Activated naive CD8-positive, alpha-beta T cell treated with anti-CD3 and anti-CD28 coated beads for 36 hours (primary cell): ENCODE data around the gene RGPD6. TPM values are rescaled to one million over a fixed set of nuclear protein-coding genes. Genes with fewer than 3 reads are reported as not detected.
"Not testable (repeated sequence)": the region's sequence is repeated elsewhere in the genome, so short reads cannot be mapped to it uniquely, and the experiment has no call there.

Source experiments
- DNase-seq: peaks from one replicate; pipeline ENCODE4 v3.0.0; 2021
- H3K27ac Mint-ChIP-seq: one replicate; pipeline ENCODE4 v1.8.0; 2022; ENCODE audit warnings: mild to moderate bottlenecking, moderate library complexity, mixed read lengths
- H3K27me3 Mint-ChIP-seq: one replicate; pipeline ENCODE4 v1.8.0; 2022; ENCODE audit warnings: mild to moderate bottlenecking, mixed read lengths
- H3K36me3 Mint-ChIP-seq: one replicate; pipeline ENCODE4 v1.8.0; 2021; ENCODE audit warnings: mild to moderate bottlenecking, mixed read lengths
- H3K4me1 Mint-ChIP-seq: one replicate; pipeline ENCODE4 v1.8.0; 2021; ENCODE audit warnings: mixed read lengths
- H3K4me3 Mint-ChIP-seq: one replicate; pipeline ENCODE4 v1.8.0; 2022; ENCODE audit warnings: mild to moderate bottlenecking, moderate library complexity, mixed read lengths
- H3K9me3 Mint-ChIP-seq: one replicate; pipeline ENCODE4 v1.8.0; 2022; ENCODE audit warnings: mixed read lengths
- total RNA-seq, 2 experiments: library from RNA; stranded (reverse); gene quantifications; one replicate each; pipeline ENCODE4 v1.2.3, GENCODE V29; 2021

Gene RGPD6
- total RNA-seq, 2 experiments from 2014 or later, result 14.9 to 16.6 TPM

GRCh38 chr2:110499755-110500377 is 77.2 kb downstream of the RGPD6 start:
- H3K27ac Mint-ChIP-seq, H3K4me1 Mint-ChIP-seq, H3K27me3 Mint-ChIP-seq, H3K4me3 Mint-ChIP-seq, H3K36me3 Mint-ChIP-seq, H3K9me3 Mint-ChIP-seq, DNase-seq: not testable (repeated sequence)

DNA sequence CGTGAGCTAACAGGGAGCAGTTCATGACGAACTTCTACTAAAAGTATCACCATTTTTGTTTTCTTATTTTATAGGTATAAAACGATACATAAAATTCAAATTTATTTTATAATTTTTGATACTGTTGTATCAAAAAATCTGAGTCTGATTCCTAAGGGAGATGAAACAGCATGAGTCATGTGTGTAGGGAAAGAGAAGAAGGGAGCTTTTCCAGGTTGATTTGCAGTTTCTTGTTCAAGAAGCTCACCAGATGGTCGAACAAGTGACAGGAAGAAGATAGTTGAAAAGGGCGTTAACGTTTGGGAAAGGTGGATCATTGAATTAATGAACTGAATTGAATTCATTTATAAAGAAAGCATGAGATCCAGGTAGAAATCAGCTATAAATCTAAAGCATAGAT is 81.0 kb downstream of the RGPD6 start:
- not testable (repeated sequence) for H3K4me3 Mint-ChIP-seq, H3K36me3 Mint-ChIP-seq, DNase-seq, H3K27me3 Mint-ChIP-seq, H3K27ac Mint-ChIP-seq, H3K4me1 Mint-ChIP-seq, H3K9me3 Mint-ChIP-seq

GRCh38 chr2:110494488-110494887 is 82.5 kb downstream of the RGPD6 start:
- not testable (repeated sequence) for DNase-seq, H3K27ac Mint-ChIP-seq, H3K36me3 Mint-ChIP-seq, H3K27me3 Mint-ChIP-seq, H3K4me1 Mint-ChIP-seq, H3K4me3 Mint-ChIP-seq, H3K9me3 Mint-ChIP-seq

DNA sequence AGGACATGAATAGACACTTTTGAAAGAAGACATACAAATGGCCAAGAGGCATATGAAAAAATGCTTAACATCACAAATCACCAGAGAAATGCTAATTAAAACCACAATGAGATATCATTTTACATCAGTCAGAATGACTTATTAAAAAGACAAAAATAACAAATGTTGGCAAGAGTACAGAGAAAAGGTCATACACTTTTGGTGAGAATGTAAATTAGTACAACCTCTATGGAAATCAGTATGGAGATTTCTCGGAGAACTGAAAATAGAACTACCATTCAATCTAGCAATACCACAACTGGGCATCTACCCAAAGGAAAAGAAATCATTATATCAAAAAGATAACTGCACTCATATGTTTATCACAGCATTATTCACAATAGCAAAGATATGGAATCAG is 88.0 kb downstream of the RGPD6 start:
- not testable (repeated sequence) for H3K27me3 Mint-ChIP-seq, H3K27ac Mint-ChIP-seq, H3K9me3 Mint-ChIP-seq, H3K36me3 Mint-ChIP-seq, H3K4me3 Mint-ChIP-seq, H3K4me1 Mint-ChIP-seq, DNase-seq

GRCh38 chr2:110482697-110483096 is 94.3 kb downstream of the RGPD6 start:
- not testable (repeated sequence) for H3K4me3 Mint-ChIP-seq, H3K9me3 Mint-ChIP-seq, H3K4me1 Mint-ChIP-seq, H3K27me3 Mint-ChIP-seq, H3K27ac Mint-ChIP-seq, DNase-seq, H3K36me3 Mint-ChIP-seq

- H3K27me3 Mint-ChIP-seq, H3K4me1 Mint-ChIP-seq, H3K27ac Mint-ChIP-seq, H3K9me3 Mint-ChIP-seq, H3K4me3 Mint-ChIP-seq, H3K36me3 Mint-ChIP-seq, DNase-seq: not testable (repeated sequence)
Observed at GRCh38 chr2:110481200-110481599, 95.8 kb downstream of the RGPD6 start.

DNA sequence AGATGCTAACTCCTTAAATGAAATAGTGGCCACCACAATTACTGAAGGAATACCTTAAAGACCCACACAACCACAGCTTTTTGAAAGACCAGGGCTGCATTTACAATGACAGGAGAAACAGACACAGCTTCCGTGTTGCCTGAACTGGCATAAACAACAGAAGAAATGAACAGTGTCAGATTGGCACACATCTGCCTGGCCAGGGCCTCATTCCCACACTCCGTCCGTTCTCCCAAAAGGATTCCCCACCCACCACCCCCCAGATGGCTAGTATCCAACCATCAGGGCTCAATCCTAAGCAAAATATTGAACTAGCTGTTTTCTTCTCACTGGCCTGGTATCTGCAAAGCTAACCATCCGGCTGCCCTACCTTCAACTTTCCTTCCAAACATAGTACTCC is 96.9 kb downstream of the RGPD6 start:
- not testable (repeated sequence) for DNase-seq, H3K9me3 Mint-ChIP-seq, H3K36me3 Mint-ChIP-seq

DNA sequence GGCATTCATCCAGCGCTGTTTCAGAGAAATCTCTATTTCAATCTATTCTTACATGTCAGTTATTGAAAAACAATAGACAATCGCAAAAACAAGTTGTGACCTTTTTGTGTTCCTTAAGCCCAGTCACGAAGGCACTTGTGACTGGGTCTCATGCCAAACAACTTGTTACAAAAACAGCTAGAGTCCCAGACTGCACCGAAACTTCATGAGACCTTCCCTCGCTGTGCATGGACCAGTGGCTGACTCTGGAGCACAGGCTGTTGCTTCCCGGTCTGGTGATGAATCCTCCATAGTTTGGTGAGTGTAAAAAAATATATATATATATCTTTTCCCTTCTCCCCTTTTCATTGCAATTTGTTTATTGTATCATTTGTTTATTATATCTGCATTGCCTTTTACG is 99.7 kb downstream of the RGPD6 start:
- not testable (repeated sequence) for H3K4me3 Mint-ChIP-seq, DNase-seq, H3K4me1 Mint-ChIP-seq, H3K9me3 Mint-ChIP-seq, H3K36me3 Mint-ChIP-seq, H3K27me3 Mint-ChIP-seq, H3K27ac Mint-ChIP-seq

More for the DNA sequence above, 96.9 kb downstream of the RGPD6 start:
- not testable (repeated sequence) for H3K4me3 Mint-ChIP-seq, H3K27me3 Mint-ChIP-seq, H3K4me1 Mint-ChIP-seq, H3K27ac Mint-ChIP-seq

- not testable (repeated sequence) for H3K4me1 Mint-ChIP-seq, H3K9me3 Mint-ChIP-seq, H3K27ac Mint-ChIP-seq, DNase-seq, H3K27me3 Mint-ChIP-seq, H3K36me3 Mint-ChIP-seq, H3K4me3 Mint-ChIP-seq
Observed at GRCh38 chr2:110476952-110477351, 100.1 kb downstream of the RGPD6 start.

DNA sequence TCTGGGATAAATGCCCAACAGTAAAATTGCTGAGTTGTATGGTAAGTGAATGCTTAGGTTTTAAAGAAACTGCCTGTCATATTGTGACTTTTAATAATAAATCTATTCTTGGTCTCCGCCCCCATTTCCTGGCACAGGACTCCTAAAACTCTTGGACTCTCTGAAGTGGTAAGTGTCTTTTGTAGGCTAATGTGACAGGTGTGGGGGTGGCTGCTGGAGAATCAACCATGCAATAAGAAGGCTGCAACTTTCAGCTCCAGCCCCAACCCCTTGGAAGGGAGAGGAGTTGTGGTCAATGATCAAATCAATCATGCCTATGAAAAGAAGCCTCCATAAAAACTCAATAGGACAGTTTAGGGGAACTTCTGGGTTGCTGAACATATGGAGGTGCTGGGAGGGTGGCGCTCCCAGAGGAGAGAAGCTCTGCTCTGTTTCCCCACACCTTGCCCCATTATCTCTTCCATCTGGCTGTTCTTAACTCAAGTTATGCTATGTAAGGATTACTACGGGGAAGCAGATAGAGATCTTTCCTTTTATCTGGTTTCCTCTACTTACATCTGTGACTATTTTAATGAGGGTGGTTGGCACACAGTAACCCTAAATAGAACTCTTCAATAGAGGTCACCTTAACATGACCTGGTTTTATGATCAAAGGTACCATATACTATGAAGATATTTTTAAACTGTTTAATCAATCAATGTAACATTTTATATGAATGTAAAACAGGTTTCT is 101.2 kb downstream of the RGPD6 start:
- H3K27me3 Mint-ChIP-seq, H3K4me3 Mint-ChIP-seq, H3K36me3 Mint-ChIP-seq, H3K4me1 Mint-ChIP-seq, H3K27ac Mint-ChIP-seq, DNase-seq, H3K9me3 Mint-ChIP-seq: not testable (repeated sequence)

- H3K4me3 Mint-ChIP-seq, H3K36me3 Mint-ChIP-seq, H3K27ac Mint-ChIP-seq: not testable (repeated sequence)
Observed at GRCh38 chr2:110474898-110475297, 102.1 kb downstream of the RGPD6 start.

GRCh38 chr2:110473059-110473358 is 104.0 kb downstream of the RGPD6 start:
- not testable (repeated sequence) for H3K27ac Mint-ChIP-seq, H3K27me3 Mint-ChIP-seq, DNase-seq, H3K4me3 Mint-ChIP-seq, H3K4me1 Mint-ChIP-seq, H3K36me3 Mint-ChIP-seq, H3K9me3 Mint-ChIP-seq

More at GRCh38 chr2:110474898-110475297, 102.1 kb downstream of the RGPD6 start:
- not testable (repeated sequence) for H3K27me3 Mint-ChIP-seq, H3K4me1 Mint-ChIP-seq, H3K9me3 Mint-ChIP-seq, DNase-seq

GRCh38 chr2:110472171-110473058 is 104.6 kb downstream of the RGPD6 start, which contains the start of gene LIMS4:
Gene LIMS4 (minus strand): TSS chr2:110472816. CDS start chr2:110472778, 38 bp downstream.
- not testable (repeated sequence) for H3K4me3 Mint-ChIP-seq, DNase-seq, H3K4me1 Mint-ChIP-seq, H3K9me3 Mint-ChIP-seq, H3K36me3 Mint-ChIP-seq, H3K27ac Mint-ChIP-seq, H3K27me3 Mint-ChIP-seq

- not testable (repeated sequence) for H3K4me3 Mint-ChIP-seq, H3K36me3 Mint-ChIP-seq, DNase-seq, H3K4me1 Mint-ChIP-seq, H3K9me3 Mint-ChIP-seq, H3K27me3 Mint-ChIP-seq, H3K27ac Mint-ChIP-seq
Observed at GRCh38 chr2:110468921-110469320, 108.1 kb downstream of the RGPD6 start.

DNA sequence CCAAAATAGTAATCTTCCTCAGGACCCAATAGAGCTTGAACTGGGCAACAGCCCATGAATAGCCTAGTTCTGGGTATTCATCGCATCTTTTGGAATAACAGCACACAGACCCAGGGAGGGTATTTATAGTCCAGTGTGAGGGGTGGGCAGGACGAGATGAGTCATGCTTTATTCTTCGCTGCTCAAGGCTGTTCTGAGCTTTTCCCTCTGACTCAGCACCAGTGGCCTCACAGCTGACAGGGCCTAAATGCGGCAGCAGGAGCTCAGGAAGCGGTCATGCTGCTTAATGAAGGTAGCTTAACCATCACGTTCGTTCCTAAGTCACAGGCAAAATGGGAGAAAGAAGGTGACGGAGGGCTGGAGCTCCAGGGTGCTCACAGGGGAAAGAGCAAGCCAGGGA is 111.7 kb downstream of the RGPD6 start:
- H3K4me1 Mint-ChIP-seq, H3K27ac Mint-ChIP-seq, H3K36me3 Mint-ChIP-seq, DNase-seq, H3K27me3 Mint-ChIP-seq, H3K4me3 Mint-ChIP-seq, H3K9me3 Mint-ChIP-seq: not testable (repeated sequence)
